A549 (cell line): ENCODE results near the gene RTP2. TPM values are rescaled to one million over a fixed set of nuclear protein-coding genes. Genes with fewer than 3 reads are reported as not detected.
A peak's percentile ranks its signal among the peaks of the same experiment; 100 is the strongest.

Source experiments
- ATAC-seq, 2 experiments: fragments of 200-7000 bp in 1 of 2; fragments of >200 bp in 1 of 2; cut with Nextera tagmentation in 1 of 2; cut with Tn5 transposase in 1 of 2; 3 replicates each; pipeline versions ENCODE4 v1.8.0 to v1.9.1; 2018 to 2020; ENCODE audit warnings: mild to moderate bottlenecking in 1 of 2, moderate library complexity in 1 of 2
- CTCF ChIA-PET: fragments of 300-600 bp; sonication (Branson Sonifier 250); formaldehyde crosslinking; extraction: SDS; loops from one replicate; lab custom pipeline; 2021; ENCODE audit warnings: antibody characterized with exemption, inconsistent platforms; lab: Yijun Ruan, JAX
- POLR2A ChIA-PET: fragments of 350-600 bp; formaldehyde crosslinking; extraction: SDS; loops from one replicate; lab custom pipeline; 2021; ENCODE audit warnings: antibody characterized with exemption, inconsistent platforms; lab: Yijun Ruan, JAX
- DNase-seq, 2 experiments: peaks; one replicate each; pipeline versions ENCODE4 v3.0.0 to v3.0.0-alpha.2; 2011 to 2016; ENCODE audit warnings: low read depth in 1 of 2, low spot score in 1 of 2
- FAIRE-seq: peaks from 2 replicates; lab custom pipeline; 2011; peaks lifted over from hg19 to GRCh38; lab: Jason Lieb, UNC
- H3K27ac ChIP-seq, 2 experiments: fragments of >200 bp; sonication (Bioruptor Twin); formaldehyde crosslinking; 3 replicates each; pipeline ENCODE4 v1.5.1; 2016 to 2017
- H3K4me1 ChIP-seq: fragments of >200 bp; sonication (Bioruptor Twin); formaldehyde crosslinking; 3 replicates; pipeline ENCODE4 v1.6.1; 2016
- H3K4me2 ChIP-seq: fragments of >200 bp; sonication (Bioruptor Twin); formaldehyde crosslinking; 3 replicates; pipeline ENCODE4 v1.6.1; 2016
- H3K4me3 ChIP-seq: fragments of >200 bp; sonication (Bioruptor Twin); formaldehyde crosslinking; 3 replicates; pipeline ENCODE4 v1.5.1; 2016
- H3K9me3 ChIP-seq: fragments of >200 bp; sonication (Bioruptor Twin); formaldehyde crosslinking; 3 replicates; pipeline ENCODE4 v1.6.1; 2016
- BCL3 ChIP-seq: fragments of >200 bp; sonication (Bioruptor Twin); formaldehyde crosslinking; IDR thresholded peaks from 3 replicates; pipeline ENCODE4 v1.6.1; 2016
- BHLHE40 ChIP-seq: IDR thresholded peaks from 2 replicates; pipeline ENCODE4 v1.6.1; 2012; ENCODE audit warnings: low read depth, low read length, inconsistent platforms
- CBX2 ChIP-seq: fragments of 200-600 bp; sonication (generic); IDR thresholded peaks from 2 replicates; pipeline ENCODE4 v1.6.1; 2016; ENCODE audit warnings: low read depth, mild to moderate bottlenecking, borderline replicate concordance
- CBX8 ChIP-seq: fragments of 200-600 bp; sonication (generic); IDR thresholded peaks from 2 replicates; pipeline ENCODE4 v1.6.1; 2016
- CHD4 ChIP-seq: fragments of 200-600 bp; sonication (generic); IDR thresholded peaks from 2 replicates; pipeline ENCODE4 v1.6.1; 2016; ENCODE audit warnings: antibody characterized with exemption, mild to moderate bottlenecking, borderline replicate concordance
- EP300 ChIP-seq, 2 experiments: fragments of >200 bp; sonication (Bioruptor Twin); formaldehyde crosslinking; IDR thresholded peaks; 2 replicates in 1 of 2; 3 replicates in 1 of 2; pipeline ENCODE4 v1.6.1; 2016 to 2017
- ESRRA ChIP-seq: fragments of 150-350 bp; IDR thresholded peaks from 2 replicates; pipeline ENCODE4 v1.6.1; 2014; ENCODE audit warnings: mild to moderate bottlenecking, low read length, borderline replicate concordance
- HMGXB4 ChIP-seq: fragments of 250-450 bp; sonication (Bioruptor Pico); IDR thresholded peaks from 2 replicates; pipeline ENCODE4 v1.5.0; 2021; ENCODE audit warnings: mild to moderate bottlenecking, moderate library complexity, borderline replicate concordance
- HOXB13 ChIP-seq: fragments of 250-450 bp; sonication (Bioruptor Pico); IDR thresholded peaks from 2 replicates; pipeline ENCODE4 v1.5.0; 2020; ENCODE audit warnings: low read depth, mild to moderate bottlenecking, moderate library complexity
- MAX ChIP-seq: IDR thresholded peaks from 2 replicates; pipeline ENCODE4 v1.6.1; 2012
- MAZ ChIP-seq: fragments of 150-350 bp; IDR thresholded peaks from 2 replicates; pipeline ENCODE4 v1.6.1; 2014; ENCODE audit warnings: antibody characterized with exemption, low read depth, low read length, borderline replicate concordance
- NFE2L2 ChIP-seq: fragments of 150-350 bp; conservative IDR thresholded peaks from 2 replicates; pipeline ENCODE4 v1.6.1; 2014; ENCODE audit warnings: low read length
- PHF8 ChIP-seq: fragments of 200-600 bp; sonication (generic); IDR thresholded peaks from 2 replicates; pipeline ENCODE4 v1.6.1; 2016; ENCODE audit warnings: low read depth, mild to moderate bottlenecking, antibody characterized with exemption, moderate library complexity, borderline replicate concordance
- POLR2AphosphoS2 ChIP-seq: conservative IDR thresholded peaks from 2 replicates; pipeline ENCODE4 v1.6.1; 2012; ENCODE audit warnings: low read length, improper control_type of control experiment, inconsistent platforms
- RAD21 ChIP-seq, 2 experiments: fragments of >200 bp in 1 of 2; sonication (Bioruptor Twin) in 1 of 2; formaldehyde crosslinking in 1 of 2; IDR thresholded peaks in 1 of 2; conservative IDR thresholded peaks in 1 of 2; 2 replicates in 1 of 2; 3 replicates in 1 of 2; pipeline ENCODE4 v1.6.1; 2012 to 2018; ENCODE audit warnings: inconsistent platforms in 1 of 2
- RCOR1 ChIP-seq: fragments of 150-350 bp; IDR thresholded peaks from 2 replicates; pipeline ENCODE4 v1.6.1; 2014; ENCODE audit warnings: antibody characterized with exemption, low read length, low read depth
- RFX5 ChIP-seq: fragments of 450-650 bp; IDR thresholded peaks from 2 replicates; pipeline ENCODE4 v1.7.1; 2014; ENCODE audit warnings: antibody characterized with exemption, mild to moderate bottlenecking, moderate library complexity
- RNF2 ChIP-seq: fragments of 200-600 bp; sonication (generic); IDR thresholded peaks from 2 replicates; pipeline ENCODE4 v1.6.1; 2016; ENCODE audit warnings: low read depth, mild to moderate bottlenecking, antibody characterized with exemption, moderate library complexity, borderline replicate concordance
- SMC3 ChIP-seq: fragments of >200 bp; sonication (Bioruptor Twin); formaldehyde crosslinking; IDR thresholded peaks from 3 replicates; pipeline ENCODE4 v1.6.1; 2018; ENCODE audit warnings: inconsistent platforms
- WGBS: methylation state at CpG from one replicate; pipeline ENCODE4 v1.1.6; 2017; ENCODE audit errors: missing lambda C conversion rate; 5-methylcytosine and 5-hydroxymethylcytosine counted together
- polyA plus RNA-seq, 4 experiments: library from polyadenylated mRNA; depleted of rRNA in 3 of 4; stranded (reverse); fragments of >200 nt; fragmentation: RNase III in 1 of 4; extraction: RNeasy Plus Mini Kit Qiagen cat#74134 plus additional on column Dnase treatment in 1 of 4; gene quantifications; 2 replicates in 3 of 4; 3 replicates in 1 of 4; pipeline ENCODE4 v1.2.3, GENCODE V29; 2011 to 2017

RTP2 gene
- polyA plus RNA-seq, 2 of the 4 experiments (the other 2 are of a cell fraction), result not detected

GRCh38 chr3:187745201-187746058 is 43.1 kb upstream of the RTP2 start, which contains the start of gene BCL6 (continued):
- TF ChIP-seq RFX5 (0 out of 2 replicates have a peak, but pooled peaks have one; percentile 29), CHD4 (no peak), MAX (peak; percentile 65), POLR2AphosphoS2 (no peak), BCL3 (0 out of 3 replicates have a peak, but pooled peaks have one; percentile 29), ESRRA (no peak), EP300 (IDR thresholded peaks at IDR 0.05) (0 out of 5 replicates have a peak, but pooled peaks of 1 of the 2 experiments have one; percentile 38), CBX8 (no peak), RAD21 (conservative IDR thresholded peaks at IDR 0.05 in 1 of 2, IDR thresholded peaks at IDR 0.05 in 1 of 2) (peak in 1 of 2 experiments; percentile 26; a peak in 1 of 5 replicates)
- TF ChIP-seq, all 56 proteins: peak for 12

GRCh38 chr3:187744169-187745151 is 42.1 kb upstream of the RTP2 start:
- Histone ChIP-seq H3K4me1 (peaks cover 50% of the 10 kb centered on the region), H3K9me3 (no peaks in the 10 kb centered on the region), H3K4me3 (peak overlapping the region; percentile 69), H3K27ac (peak overlapping the region; percentile 96 to 99)
- POLR2A ChIA-PET, result interaction anchor here (1.0 to 1.9 kb wide), 9 partner anchors 198 to 1209 kb away, joined by 3 to 24 read pairs (median 5); partner anchors contain the start of gene LPP
- peak in 1 of 2 experiments; percentile 20; a peak in 3 of 6 replicates for ATAC-seq
- TF ChIP-seq BHLHE40, result no peak
- no peak for TF ChIP-seq MAZ
- no peak for TF ChIP-seq NFE2L2
- TF ChIP-seq SMC3, result no peak; the same call in 2 of the 3 replicates
- no peak for TF ChIP-seq CBX2
- no peak for TF ChIP-seq PHF8
- TF ChIP-seq HMGXB4 (CRISPR knock-in tag), result no peak
- no peak for TF ChIP-seq HOXB13 (CRISPR knock-in tag)
- TF ChIP-seq RCOR1, result no peak
- TF ChIP-seq RNF2, result no peak
- TF ChIP-seq, all 56 proteins: peak for 0
- 2% methylated on average over 54 of the region's 55 CpGs for WGBS
- FAIRE-seq (no peak), DNase-seq (peak; percentile 15 to 20)
- CTCF ChIA-PET, result interaction anchor here (0.9 to 8.6 kb wide), 5 partner anchors 411 to 1210 kb away, joined by 3 to 221 read pairs (median 4); no protein-coding TSS in a partner anchor
- peak overlapping the region; percentile 96 for H3K4me2 ChIP-seq
